Activated naive CD4-positive, alpha-beta T cell (primary cell): ENCODE data around the gene ADAM11.

Experiments
- DNase-seq, 4 experiments: peaks; one replicate each; lab custom pipeline; 2025; lab: John Stamatoyannopoulos, UW

ADAM11 gene

DNA sequence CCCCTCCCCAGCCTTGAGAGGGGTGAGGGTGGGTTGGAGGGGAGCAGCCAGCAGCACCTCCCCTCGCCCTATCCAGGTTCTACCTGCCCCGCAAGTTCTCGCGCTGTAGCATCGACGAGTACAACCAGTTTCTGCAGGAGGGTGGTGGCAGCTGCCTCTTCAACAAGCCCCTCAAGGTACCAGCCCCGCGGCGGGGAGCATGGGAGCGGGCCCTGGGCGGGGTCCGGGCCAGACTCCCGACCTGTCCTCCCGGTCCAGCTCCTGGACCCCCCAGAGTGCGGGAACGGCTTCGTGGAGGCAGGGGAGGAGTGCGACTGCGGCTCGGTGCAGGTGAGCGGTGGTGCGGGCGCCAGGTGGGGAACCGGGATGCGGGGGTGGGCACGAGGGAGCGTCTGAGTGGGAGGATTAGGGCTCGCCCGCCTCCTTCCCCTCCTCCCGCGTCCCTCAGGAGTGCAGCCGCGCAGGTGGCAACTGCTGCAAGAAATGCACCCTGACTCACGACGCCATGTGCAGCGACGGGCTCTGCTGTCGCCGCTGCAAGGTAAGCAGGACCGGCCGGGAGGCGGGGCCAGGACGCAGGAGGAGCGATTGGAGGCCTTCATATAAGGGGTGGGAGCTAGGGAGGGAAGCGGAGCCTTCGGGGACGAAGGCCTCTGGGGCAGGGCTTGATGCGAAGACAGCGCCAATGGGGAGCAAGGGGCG, 16.5 kb downstream of the ADAM11 start:
- DNase-seq = peak; percentile 86 to 97 (median 90)

DNA sequence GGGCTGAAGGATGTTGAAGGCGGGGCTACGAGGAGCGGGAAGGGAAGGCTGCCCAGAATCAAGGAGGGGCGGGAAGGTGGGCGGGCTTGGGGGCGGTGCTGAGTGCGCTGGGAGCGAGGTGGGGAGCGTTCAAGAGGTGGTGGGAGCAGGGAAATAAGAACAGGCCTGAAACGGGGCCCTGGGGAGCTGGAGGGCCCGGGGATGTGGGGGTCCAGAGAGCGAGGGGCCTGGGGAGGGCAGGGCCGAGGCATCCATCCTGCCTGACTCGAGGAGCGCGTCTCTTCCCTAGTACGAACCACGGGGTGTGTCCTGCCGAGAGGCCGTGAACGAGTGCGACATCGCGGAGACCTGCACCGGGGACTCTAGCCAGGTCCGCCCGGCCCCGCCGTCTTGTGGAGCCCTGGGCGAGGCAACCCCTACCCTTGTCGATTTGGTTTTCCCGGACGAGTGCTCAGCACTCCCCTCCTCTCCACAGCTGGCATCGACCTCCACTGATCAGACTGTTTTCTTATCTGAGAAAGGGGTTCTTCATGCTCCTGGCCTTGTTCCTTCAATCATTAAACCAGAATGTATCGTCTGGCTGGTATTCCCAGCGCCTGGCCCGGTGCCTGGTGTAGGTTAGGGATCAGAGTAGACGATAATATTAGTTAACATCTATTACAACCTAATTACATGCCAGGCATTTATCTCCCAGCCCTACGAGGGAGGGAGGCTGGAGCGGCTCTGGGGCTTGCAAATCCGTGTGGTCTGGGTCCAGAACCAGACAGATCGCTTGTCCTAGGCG, 17.2 kb downstream of the ADAM11 start:
- no peak for DNase-seq

DNA sequence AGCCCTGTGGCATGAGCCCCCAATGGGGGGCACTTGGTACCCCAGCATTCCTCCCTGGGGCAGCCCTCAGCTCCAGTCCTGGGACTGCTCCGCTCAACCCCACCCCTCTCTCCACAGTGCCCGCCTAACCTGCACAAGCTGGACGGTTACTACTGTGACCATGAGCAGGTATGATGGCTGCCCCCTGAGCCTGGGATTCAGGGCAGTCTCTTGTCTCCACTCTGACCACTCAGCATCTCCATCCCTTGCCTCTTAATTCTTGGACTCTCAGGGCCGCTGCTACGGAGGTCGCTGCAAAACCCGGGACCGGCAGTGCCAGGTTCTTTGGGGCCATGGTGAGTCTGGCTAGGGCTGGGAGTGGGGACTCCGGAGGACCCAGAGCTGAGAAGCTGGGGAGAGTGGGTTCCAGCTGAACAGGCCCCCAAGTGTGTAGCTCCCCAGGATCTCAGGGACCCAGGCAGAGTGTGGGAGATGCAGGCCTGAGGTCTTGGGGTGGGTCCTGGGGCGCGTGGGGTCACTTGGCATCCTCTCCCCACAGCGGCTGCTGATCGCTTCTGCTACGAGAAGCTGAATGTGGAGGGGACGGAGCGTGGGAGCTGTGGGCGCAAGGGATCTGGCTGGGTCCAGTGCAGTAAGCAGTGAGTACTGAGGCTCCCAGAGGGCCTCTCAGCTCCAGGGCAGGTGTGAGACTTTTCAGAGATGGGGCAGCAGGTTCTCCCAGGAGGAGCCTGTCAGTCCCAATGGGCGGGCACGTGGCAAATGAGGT, 18.0 kb downstream of the ADAM11 start:
- no peak for DNase-seq

DNA sequence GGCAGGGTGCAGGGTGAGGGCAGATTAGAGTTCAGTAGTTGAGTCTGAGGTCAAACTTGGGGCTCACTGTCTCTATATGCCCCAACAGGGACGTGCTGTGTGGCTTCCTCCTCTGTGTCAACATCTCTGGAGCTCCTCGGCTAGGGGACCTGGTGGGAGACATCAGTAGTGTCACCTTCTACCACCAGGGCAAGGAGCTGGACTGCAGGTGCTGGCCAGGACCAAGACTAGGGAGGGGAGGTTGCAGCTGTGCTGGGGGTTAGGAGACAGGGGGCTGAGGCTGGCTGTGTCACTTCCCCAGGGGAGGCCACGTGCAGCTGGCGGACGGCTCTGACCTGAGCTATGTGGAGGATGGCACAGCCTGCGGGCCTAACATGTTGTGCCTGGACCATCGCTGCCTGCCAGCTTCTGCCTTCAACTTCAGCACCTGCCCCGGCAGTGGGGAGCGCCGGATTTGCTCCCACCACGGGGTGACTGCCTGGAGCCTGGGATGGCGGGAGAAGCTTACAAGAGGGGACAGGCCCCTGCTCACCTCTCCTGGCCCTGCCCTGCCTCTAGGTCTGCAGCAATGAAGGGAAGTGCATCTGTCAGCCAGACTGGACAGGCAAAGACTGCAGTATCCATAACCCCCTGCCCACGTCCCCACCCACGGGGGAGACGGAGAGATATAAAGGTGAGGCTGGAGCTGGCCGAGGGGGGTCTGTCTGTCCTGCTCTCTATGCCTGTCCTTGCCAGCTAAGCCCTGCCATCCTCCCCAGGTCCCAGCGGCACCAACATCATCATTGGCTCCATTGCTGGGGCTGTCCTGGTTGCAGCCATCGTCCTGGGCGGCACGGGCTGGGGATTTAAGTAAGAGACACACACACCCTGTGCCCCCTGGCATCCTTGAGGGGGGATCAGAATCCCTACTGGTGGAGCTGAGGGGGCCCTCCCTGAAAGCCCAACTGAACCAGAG, 18.9 kb downstream of the ADAM11 start:
- DNase-seq = no peak

DNA sequence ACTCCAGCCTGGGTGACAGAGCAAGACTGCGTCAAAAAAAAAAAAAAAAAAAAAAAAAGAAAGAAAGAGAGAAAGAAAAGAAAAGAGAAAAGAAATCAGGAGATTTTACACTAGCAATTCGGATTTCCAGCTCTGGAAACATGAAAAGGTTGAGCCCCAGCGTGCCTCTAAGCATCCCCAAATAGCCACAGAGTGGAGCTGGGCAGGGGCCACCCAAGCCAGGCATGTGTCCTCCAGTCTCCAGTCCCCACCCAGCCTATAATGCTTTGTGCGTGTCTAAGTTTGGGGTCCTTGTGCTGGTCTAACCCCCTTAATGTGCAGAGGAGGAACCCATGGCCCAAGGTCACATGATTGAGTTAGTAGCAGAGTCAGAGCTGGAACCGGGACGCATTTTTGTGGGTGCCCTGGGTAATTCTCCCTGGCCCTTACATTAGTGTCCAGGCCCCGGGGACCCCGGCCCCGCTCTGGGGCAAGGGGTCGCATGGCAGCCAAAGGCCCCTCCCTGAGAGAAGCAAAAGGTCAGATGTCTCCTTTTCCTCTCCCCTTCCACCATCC, 19.9 kb downstream of the ADAM11 start:
- no peak for DNase-seq

DNA sequence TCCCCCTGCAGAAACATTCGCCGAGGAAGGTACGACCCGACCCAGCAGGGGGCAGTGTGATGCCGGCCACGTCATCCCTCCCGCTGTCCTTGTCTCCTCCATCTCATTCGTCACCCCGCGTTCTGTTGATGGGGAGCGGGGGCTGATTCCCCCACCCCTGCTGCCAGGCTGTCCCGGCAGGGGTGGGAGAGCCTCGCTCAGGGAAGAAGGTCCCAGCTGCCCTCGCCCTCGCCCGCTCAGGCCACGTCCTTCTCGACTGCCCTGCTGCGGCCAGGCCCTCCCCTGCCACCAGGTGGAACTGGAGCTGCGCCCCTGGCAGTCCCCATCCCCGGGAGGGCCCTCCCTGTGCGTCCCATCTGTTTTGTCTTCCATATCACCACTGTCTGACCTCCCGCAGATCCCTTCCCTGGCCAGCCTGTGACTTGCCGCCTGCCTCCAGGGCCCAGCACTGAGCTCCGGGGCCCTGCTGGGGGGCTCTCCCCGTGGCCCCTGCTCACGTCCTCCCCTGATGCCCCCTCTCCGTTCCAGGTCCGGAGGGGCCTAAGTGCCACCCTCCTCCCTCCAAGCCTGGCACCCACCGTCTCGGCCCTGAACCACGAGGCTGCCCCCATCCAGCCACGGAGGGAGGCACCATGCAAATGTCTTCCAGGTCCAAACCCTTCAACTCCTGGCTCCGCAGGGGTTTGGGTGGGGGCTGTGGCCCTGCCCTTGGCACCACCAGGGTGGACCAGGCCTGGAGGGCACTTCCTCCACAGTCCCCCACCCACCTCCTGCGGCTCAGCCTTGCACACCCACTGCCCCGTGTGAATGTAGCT, 20.6 kb downstream of the ADAM11 start:
- DNase-seq = peak; percentile 57 to 76 (median 68)

DNA sequence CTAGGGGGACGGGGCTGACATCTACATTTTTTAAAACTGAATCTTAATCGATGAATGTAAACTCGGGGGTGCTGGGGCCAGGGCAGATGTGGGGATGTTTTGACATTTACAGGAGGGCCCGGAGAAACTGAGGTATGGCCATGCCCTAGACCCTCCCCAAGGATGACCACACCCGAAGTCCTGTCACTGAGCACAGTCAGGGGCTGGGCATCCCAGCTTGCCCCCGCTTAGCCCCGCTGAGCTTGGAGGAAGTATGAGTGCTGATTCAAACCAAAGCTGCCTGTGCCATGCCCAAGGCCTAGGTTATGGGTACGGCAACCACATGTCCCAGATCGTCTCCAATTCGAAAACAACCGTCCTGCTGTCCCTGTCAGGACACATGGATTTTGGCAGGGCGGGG, 21.4 kb downstream of the ADAM11 start:
- no peak for DNase-seq

DNA sequence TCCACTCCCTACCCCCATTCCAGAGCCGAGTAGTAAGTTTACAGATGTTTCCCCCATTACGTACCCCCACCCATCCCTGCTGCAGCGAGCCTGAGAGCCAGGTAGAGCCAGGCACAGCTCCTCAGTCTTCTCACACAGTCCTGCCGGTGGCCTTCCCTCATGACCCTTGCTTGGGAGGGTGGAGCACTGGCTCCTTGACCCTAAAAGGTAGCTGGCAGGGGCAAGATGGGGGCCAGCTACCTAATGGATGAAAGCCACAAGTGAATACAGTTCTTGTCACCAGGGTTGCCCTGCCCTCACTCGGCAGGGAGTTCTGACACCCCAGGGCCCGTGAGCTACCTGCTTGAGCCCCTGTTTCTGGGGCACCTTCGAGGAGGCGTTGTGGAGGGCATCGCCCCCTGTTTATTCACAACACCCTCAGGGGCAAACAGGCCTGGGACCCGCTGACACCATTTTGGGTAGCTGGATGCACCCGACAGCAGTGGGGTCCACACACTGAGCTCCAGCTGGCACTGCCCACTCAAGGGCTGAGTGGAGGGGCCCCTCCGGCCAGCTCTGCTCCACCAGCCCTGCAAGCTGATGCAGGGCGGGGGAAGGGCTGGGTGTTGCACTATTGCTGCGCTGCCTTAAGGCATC, 22.2 kb downstream of the ADAM11 start:
- no peak for DNase-seq

DNA sequence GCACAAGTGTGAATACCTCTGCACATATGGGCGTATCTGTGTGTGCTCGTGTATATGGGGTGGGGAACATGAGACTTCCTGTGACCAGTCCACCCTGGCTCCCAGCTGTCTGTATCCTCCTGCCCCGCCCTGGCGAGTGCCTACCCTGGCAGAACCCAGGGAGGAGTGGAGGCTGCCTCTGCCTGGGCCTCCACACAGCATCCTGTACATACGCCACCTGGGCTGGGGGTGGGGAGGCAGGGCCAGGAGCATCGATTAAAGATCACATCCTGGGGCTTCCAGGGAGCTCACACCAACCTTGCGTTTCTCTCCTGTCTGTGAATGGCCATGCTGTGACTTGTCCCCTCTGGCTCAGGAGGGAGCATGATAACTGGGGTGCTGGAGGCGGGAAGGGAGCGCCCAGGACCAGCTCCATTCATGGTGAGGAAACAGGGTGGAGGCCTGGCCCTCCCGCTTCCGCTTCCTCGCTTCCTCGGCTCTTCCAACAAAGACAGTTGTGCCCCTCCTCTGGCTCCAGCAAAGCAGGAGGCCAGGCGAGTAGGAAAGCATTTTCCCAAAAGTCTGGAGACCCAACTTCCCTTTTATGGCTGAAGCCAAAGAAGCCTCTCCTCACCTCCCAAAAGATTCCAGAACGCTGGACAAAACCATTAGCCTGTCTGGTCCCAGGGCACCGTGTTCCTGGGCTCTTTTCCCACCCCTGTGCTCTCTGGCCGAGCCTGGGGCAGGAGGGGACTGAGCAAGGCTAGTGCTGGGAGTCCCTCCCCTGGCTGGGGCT, 22.9 kb downstream of the ADAM11 start:
- no peak for DNase-seq

DNA sequence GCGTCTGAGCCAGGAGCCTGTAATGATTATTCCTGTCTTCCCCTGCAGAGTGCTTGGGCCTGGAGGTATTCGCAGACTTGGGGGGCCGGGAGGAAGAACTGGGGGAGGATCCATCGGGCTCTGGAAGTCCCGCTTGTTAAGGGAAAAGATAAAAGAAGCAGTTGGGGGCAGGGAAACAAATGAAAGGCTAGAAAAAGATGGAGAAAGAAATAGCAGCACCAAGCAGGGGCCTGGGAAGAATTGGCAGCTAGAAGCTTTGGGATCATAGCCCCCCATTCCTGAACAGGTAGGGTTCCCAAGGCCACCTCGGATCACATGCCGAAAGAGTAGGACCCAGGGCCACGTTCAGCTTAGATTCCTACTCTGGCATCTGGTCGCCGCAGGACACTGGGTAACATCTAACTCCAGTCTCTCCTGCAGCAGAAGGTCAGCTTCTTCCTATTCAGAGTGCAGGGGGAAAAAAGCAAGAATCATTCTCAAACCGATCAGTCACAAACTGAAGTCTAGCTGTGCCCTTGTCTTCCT, 23.6 kb downstream of the ADAM11 start:
- no peak for DNase-seq

DNA sequence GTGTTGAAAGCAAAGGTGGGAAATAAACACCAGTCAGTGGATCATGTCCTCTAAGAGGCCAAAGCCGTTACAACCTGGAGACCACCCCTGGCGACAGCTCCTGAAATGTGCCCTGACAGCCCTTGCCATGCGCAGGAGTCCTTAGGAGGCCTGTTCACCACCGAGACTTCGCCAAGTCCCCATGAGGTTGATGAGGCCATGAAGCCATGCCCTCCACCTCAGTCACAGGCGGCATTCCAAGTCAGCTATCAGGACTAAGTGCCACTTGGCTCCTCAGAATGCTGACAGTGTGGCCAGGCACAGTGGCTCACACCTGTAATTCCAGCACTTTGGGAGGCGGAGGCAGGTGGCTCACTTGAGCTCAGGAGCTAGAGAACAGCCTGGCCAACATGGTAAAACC, 27.1 kb downstream of the ADAM11 start:
- DNase-seq = no peak

DNA sequence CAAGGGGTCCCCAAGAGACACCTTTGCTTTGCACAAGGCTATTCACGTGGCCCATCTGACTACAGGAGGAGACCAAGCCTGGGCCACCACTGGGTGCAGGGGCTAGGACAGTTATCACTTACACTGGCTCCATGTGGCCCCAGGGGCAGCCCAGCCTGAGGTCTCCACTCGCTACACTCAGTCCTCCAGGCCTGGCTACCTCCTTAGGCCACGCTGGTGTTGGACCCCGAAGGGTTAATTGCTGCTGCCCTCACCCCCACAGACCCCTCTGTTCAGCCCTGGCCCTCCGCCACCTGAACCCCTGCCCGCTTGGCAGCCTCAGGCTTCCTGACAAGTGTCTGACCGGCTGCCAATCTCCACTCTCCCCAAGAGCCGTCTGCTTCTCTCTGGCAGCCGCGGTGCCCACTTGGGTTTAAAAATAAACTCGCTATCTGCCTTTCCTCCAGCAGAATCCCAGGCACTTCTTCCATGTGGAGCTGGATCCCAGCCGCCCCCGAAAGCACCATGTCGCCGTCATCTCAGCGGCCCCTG, 27.8 kb downstream of the ADAM11 start:
- DNase-seq = no peak

DNA sequence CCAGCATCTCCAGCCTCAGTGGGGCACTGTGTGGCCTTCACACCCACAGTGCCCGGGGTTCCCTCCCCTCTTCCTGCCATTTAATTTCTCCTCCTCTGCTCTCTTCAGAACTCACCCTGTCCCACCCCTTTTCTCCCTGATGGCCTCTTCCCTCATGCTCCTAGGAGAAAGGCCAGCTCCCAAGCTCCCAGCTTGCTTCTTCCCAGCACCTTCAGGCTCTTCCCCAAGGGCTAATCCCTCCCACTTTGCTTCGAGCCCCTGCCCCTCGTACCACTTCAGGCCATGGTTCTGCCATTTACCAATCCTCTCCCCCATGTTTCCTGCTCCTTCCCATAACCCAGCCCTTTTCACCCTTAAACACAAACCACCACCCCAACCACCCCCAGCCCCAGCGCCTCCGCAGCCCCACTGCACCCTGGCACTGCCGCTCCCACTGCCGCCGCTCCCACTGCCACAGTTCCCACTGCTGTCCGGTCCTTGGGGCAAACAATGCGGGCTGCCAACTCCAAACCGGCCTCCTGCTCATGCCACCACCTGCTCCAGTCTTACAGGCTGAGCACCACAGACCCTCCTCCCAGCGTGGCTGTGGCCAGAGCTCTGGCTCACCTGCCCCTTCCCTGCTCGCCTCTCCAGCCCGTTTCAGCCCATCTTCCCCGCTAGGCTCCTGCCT, 28.6 kb downstream of the ADAM11 start:
- no peak for DNase-seq

DNA sequence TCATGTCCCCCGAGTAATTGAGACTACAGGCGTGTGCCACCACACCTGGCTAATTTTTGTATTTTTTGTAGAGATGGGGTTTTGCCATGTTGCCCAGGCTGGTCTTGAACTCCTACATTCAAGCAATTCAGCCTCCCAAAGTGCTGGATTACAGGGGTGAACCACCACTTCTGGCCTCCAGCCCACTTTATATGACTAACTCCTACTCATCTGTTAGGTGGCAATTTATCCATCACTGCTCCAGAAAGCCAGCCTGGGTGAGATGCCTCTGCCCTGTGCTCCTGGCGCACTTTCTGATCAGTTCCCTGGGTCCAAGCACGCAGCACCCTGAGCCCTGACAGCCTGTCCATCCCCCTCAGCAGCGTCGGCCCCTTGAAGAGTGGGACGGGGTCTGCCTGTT, 29.4 kb downstream of the ADAM11 start:
- DNase-seq = no peak

DNA sequence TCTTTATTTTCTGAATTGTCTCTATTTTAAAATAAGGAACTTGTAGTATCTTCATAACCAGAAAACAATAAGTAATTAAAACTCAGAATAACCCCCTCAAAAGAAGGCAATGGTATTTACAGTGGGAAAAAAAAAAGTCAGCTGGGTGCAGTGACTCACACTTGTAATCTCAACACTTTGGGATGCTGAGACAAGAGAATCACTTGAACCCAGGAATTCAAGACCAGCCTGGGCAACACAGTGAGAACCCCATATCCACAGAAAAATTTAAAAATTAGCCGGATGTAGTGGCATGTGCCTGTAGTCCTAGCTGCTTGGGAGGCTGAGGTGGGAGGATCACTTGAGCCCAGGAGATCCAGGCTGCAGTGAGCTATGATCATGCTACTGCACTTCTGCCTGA, 33.5 kb downstream of the ADAM11 start:
- no peak for DNase-seq

DNA sequence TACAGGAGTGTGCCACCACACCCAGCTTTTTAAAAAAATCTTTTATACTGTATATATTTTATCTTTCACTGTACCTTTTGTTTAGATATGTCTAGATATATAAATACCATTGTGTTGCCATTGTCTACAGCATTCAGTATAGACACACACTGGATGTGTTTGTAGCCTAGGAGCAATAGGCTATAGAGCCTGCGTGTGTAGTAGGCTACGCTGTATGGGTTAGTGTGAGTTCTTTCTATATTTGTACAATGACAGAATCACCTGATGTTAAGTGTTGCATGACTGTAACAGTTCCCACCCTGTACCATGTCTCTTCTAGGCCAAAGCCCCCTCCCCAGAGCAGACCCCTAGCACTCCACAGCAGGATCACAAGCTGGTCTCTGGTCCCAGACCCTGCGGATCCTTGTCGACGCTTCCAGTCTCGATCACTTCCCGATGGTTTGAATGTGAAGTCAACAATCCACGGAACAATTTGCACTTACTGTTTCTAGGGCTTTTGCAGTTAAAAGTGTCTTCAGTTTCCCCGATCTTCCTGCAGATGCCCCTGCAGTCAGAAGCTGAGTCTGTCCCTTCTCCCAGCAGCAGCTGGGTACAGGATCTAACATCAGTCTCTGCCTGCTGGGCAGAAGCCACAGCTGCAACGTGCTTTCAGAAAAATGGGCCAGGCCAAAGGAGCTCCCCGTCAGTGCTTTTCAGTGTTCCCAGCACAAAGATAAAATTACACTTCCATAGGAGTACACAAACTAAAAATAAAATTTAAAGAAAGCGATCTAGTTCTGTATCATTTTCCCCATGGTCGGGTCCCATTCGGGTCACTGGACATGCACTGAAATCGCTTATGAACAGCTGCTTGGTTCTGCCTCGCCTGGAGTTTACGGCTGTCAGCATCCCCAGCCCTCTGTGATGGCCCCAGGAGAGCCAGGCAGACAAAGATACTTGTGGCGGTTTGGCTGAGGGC, 35.4 kb downstream of the ADAM11 start:
- DNase-seq = no peak

DNA sequence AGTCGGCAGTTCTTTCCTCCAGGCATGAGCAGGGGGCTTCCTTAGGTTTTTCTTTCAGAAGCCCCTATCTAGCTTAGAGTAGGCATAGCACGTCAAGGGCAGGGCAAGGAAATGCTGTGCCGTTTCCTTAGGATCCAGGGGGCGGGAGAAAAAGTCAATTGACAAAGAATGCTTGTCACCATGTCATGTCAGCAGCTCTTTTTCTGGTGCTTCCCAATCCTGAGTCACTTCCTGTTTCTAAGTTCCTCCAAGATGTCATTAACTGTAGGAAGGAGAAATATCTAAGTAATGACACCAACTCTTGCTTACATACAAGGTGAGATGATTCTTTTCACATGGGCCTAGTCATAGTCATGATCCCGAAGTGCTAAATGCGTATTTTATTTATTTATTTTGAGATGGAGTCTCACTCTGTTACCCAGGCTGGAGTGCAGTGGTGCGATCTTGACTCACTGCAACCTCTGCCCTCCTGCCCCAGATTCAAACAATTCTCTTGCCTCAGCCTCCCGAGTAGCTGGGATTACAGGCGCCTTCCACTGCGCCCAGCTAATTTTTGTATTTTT, 36.1 kb downstream of the ADAM11 start:
- DNase-seq = no peak
